ENCODE data around the gene NR2C1. TPM values are rescaled to one million over a fixed set of nuclear protein-coding genes. Genes with fewer than 3 reads are reported as not detected.

The NR2C1 gene
- total and polyA plus RNA-seq, 10 of the 15 experiments (the other 5 are each of a cell fraction or from before 2014, with no cell fraction given), result 8.8 to 38.1 (median 31.3) TPM

DNA sequence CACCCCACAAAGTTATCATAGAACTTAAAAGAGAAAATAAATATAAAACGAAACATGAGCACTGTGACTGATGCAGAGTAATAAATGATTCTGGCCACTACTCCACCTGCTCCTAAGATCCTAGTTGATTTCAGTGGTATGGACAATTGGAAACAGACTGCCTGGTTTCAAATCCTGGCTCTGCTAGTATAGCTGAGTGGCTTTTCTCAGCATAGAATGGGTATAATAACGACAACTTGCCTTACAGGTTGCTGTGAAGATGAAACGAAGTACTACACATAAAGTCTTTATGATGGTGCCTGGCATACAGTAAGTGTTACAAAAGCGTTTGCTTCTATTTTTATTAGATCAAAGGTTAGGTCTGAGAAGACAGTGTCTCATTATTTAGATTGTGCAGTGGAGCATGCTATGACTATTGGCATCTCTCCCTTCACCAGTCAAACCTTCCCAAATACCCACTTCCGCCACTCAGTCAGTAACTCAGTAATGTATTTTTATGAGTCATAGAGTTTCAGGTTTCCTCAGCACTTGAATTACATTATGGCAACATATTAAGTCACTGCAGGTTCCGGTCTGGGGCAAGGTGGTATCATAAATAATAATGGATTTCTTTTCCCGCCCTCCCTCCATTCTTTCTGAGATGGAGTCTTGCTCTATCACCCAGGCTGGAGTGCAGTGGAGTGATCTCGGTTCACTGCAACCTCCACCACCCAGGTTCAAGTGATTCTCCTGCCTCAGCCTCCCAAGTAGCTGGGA, 29.7 kb upstream of the NR2C1 start (continued):
- TF ChIP-seq RELA (IDR thresholded peaks at IDR 0.05; ENCODE audit: borderline replicate concordance, partially characterized antibody) (peak; percentile 17), NR2F1 (conservative IDR thresholded peaks at IDR 0.05) (peak; percentile 95), HDGF (IDR thresholded peaks at IDR 0.05) (no peak), MTA3 (IDR thresholded peaks at IDR 0.05; ENCODE audit: borderline replicate concordance, low read length) (peak; percentile 99), RAD51 (IDR thresholded peaks at IDR 0.05) (no peak), KAT2A (conservative IDR thresholded peaks at IDR 0.05; ENCODE audit: control insufficient read depth, low read depth, low read length) (no peak), CBX3 (IDR thresholded peaks at IDR 0.05; ENCODE audit: borderline replicate concordance, low read depth) (no peak), MYB (IDR thresholded peaks at IDR 0.05; ENCODE audit: borderline replicate concordance, low read depth, low read length) (no peak), NFYA (IDR thresholded peaks at IDR 0.05; ENCODE audit: borderline replicate concordance, low read depth, low read length) (no peak), ZNF384 (IDR thresholded peaks at IDR 0.05; ENCODE audit: borderline replicate concordance, low read depth, low read length) (no peak), IRF4 (IDR thresholded peaks at IDR 0.05; ENCODE audit: low read depth, low read length) (peak; percentile 92), CHD1 (IDR thresholded peaks at IDR 0.05; ENCODE audit: low read depth, low read length) (no peak), CEBPB (IDR thresholded peaks at IDR 0.05; ENCODE audit: borderline replicate concordance in 1 of 2, low read depth in 2 of 2, low read length in 2 of 2) (peak in 1 of 2 experiments; percentile 99; a peak in 2 of 4 replicates), SP1 (IDR thresholded peaks at IDR 0.05; ENCODE audit: low read depth, low read length) (peak; percentile 24), CREB1 (IDR thresholded peaks at IDR 0.05; ENCODE audit: low read depth) (peak; percentile 76), SRF (IDR thresholded peaks at IDR 0.05; ENCODE audit: low read depth in 2 of 2, low read length in 2 of 2) (peak in 1 of 2 experiments; percentile 82; a peak in 2 of 4 replicates), SMC3 (IDR thresholded peaks at IDR 0.05; ENCODE audit: borderline replicate concordance, low read length) (peak; percentile 8; the same call in 1 of the 2 replicates), POLR2AphosphoS5 (IDR thresholded peaks at IDR 0.05; ENCODE audit: low read length) (no peak), ASH2L (IDR thresholded peaks at IDR 0.05; ENCODE audit: borderline replicate concordance, low read depth) (0 out of 2 replicates have a peak, but pooled peaks have one; percentile 10)
- TF ChIP-seq, protein P1, sequence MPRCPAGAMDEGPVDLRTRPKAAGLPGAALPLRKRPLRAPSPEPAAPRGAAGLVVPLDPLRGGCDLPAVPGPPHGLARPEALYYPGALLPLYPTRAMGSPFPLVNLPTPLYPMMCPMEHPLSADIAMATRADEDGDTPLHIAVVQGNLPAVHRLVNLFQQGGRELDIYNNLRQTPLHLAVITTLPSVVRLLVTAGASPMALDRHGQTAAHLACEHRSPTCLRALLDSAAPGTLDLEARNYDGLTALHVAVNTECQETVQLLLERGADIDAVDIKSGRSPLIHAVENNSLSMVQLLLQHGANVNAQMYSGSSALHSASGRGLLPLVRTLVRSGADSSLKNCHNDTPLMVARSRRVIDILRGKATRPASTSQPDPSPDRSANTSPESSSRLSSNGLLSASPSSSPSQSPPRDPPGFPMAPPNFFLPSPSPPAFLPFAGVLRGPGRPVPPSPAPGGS (IDR thresholded peaks at IDR 0.05; ENCODE audit: borderline replicate concordance, insufficient read depth, low read depth, low read length, poor library complexity, severe bottlenecking), result peak; percentile 91
- TF ChIP-seq, protein P2, sequence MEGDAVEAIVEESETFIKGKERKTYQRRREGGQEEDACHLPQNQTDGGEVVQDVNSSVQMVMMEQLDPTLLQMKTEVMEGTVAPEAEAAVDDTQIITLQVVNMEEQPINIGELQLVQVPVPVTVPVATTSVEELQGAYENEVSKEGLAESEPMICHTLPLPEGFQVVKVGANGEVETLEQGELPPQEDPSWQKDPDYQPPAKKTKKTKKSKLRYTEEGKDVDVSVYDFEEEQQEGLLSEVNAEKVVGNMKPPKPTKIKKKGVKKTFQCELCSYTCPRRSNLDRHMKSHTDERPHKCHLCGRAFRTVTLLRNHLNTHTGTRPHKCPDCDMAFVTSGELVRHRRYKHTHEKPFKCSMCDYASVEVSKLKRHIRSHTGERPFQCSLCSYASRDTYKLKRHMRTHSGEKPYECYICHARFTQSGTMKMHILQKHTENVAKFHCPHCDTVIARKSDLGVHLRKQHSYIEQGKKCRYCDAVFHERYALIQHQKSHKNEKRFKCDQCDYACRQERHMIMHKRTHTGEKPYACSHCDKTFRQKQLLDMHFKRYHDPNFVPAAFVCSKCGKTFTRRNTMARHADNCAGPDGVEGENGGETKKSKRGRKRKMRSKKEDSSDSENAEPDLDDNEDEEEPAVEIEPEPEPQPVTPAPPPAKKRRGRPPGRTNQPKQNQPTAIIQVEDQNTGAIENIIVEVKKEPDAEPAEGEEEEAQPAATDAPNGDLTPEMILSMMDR (IDR thresholded peaks at IDR 0.05 in 2 of 3, conservative IDR thresholded peaks at IDR 0.05 in 1 of 3; ENCODE audit: control insufficient read depth in 2 of 3, extremely low read depth in 1 of 3, insufficient read depth in 1 of 3, low read depth in 3 of 3, low read length in 3 of 3), result no peak
- TF ChIP-seq, protein P3, sequence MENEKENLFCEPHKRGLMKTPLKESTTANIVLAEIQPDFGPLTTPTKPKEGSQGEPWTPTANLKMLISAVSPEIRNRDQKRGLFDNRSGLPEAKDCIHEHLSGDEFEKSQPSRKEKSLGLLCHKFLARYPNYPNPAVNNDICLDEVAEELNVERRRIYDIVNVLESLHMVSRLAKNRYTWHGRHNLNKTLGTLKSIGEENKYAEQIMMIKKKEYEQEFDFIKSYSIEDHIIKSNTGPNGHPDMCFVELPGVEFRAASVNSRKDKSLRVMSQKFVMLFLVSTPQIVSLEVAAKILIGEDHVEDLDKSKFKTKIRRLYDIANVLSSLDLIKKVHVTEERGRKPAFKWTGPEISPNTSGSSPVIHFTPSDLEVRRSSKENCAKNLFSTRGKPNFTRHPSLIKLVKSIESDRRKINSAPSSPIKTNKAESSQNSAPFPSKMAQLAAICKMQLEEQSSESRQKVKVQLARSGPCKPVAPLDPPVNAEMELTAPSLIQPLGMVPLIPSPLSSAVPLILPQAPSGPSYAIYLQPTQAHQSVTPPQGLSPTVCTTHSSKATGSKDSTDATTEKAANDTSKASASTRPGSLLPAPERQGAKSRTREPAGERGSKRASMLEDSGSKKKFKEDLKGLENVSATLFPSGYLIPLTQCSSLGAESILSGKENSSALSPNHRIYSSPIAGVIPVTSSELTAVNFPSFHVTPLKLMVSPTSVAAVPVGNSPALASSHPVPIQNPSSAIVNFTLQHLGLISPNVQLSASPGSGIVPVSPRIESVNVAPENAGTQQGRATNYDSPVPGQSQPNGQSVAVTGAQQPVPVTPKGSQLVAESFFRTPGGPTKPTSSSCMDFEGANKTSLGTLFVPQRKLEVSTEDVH (IDR thresholded peaks at IDR 0.05; ENCODE audit: low read depth, partially characterized antibody), result no peak
- TF ChIP-seq, protein P4, sequence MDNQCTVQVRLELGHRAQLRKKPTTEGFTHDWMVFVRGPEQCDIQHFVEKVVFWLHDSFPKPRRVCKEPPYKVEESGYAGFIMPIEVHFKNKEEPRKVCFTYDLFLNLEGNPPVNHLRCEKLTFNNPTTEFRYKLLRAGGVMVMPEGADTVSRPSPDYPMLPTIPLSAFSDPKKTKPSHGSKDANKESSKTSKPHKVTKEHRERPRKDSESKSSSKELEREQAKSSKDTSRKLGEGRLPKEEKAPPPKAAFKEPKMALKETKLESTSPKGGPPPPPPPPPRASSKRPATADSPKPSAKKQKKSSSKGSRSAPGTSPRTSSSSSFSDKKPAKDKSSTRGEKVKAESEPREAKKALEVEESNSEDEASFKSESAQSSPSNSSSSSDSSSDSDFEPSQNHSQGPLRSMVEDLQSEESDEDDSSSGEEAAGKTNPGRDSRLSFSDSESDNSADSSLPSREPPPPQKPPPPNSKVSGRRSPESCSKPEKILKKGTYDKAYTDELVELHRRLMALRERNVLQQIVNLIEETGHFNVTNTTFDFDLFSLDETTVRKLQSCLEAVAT (IDR thresholded peaks at IDR 0.05), result no peak

Data from GM12878 (cell line).